IMR-90 (cell line): ENCODE measurements around the gene RASGRP3. TPM values are rescaled to one million over a fixed set of nuclear protein-coding genes. Genes with fewer than 3 reads are reported as not detected.

ENCODE experiments used
- ATAC-seq: fragments of 200-7000 bp; cut with Tn5 transposase; 2 replicates; pipeline ENCODE4 v1.9.1; 2020; ENCODE audit warnings: low read depth, mild to moderate bottlenecking, moderate library complexity
- BruUV-seq: library from RNA; stranded (reverse); fragments of 400-500 nt; replicated peaks from 2 replicates; lab custom pipeline; 2021; lab: Mats Ljungman, UMichigan
- CTCF ChIA-PET: fragments of 300-600 bp; formaldehyde crosslinking; extraction: SDS; loops from one replicate; lab custom pipeline; 2021; ENCODE audit warnings: antibody characterized with exemption; lab: Yijun Ruan, JAX
- POLR2A ChIA-PET: fragments of 300-600 bp; sonication (Branson Sonifier 250); formaldehyde crosslinking; loops from one replicate; lab custom pipeline; 2022; ENCODE audit warnings: antibody characterized with exemption; ENCODE audit not compliant: unreplicated experiment; lab: Charles Lee
- DNase-seq: peaks from one replicate; pipeline ENCODE4 v3.0.0; 2013
- H2AFZ ChIP-seq: replicated peaks from 2 replicates; pipeline ENCODE3; 2013; ENCODE audit warnings: low read length, mild to moderate bottlenecking; ENCODE audit not compliant: poor library complexity
- H2AK5ac ChIP-seq: 2 replicates; pipeline ENCODE4 v1.6.1; 2013; ENCODE audit warnings: low read depth, low read length, inconsistent platforms
- H2AK9ac ChIP-seq: replicated peaks from 2 replicates; pipeline ENCODE3; 2013; ENCODE audit warnings: mild to moderate bottlenecking, low read depth, low read length, moderate library complexity; ENCODE audit not compliant: poor library complexity
- H2BK120ac ChIP-seq: 2 replicates; pipeline ENCODE4 v1.6.1; 2013; ENCODE audit warnings: low read depth, low read length, inconsistent platforms
- H2BK15ac ChIP-seq: 3 replicates; pipeline ENCODE4 v1.6.1; 2013; ENCODE audit warnings: low read depth, low read length, inconsistent platforms
- H2BK20ac ChIP-seq: 2 replicates; pipeline ENCODE4 v1.6.1; 2013; ENCODE audit warnings: low read depth, mild to moderate bottlenecking, inconsistent platforms, low read length, moderate library complexity
- H2BK5ac ChIP-seq: 2 replicates; pipeline ENCODE4 v1.6.1; 2013; ENCODE audit warnings: mild to moderate bottlenecking, low read depth, low read length, inconsistent platforms; ENCODE audit not compliant: poor library complexity, severe bottlenecking
- H3K14ac ChIP-seq: replicated peaks from 2 replicates; pipeline ENCODE4 v1.6.1; 2013; ENCODE audit warnings: low read depth, low read length, inconsistent platforms
- H3K18ac ChIP-seq: 2 replicates; pipeline ENCODE4 v1.6.1; 2013; ENCODE audit warnings: low read depth, low read length, control low read depth
- H3K23ac ChIP-seq: 2 replicates; pipeline ENCODE4 v1.6.1; 2013; ENCODE audit warnings: low read depth, low read length, inconsistent platforms
- H3K27ac ChIP-seq: 2 replicates; pipeline ENCODE4 v1.5.1; 2013; ENCODE audit warnings: mild to moderate bottlenecking, control low read depth, low read length; ENCODE audit not compliant: insufficient read depth
- H3K27me3 ChIP-seq: 2 replicates; pipeline ENCODE4 v1.6.1; 2013; ENCODE audit warnings: low read length; ENCODE audit not compliant: control insufficient read depth, insufficient read depth
- H3K36me3 ChIP-seq: 2 replicates; pipeline ENCODE4 v1.6.1; 2013; ENCODE audit warnings: low read length, mixed read lengths; ENCODE audit not compliant: control insufficient read depth, insufficient read depth
- H3K4ac ChIP-seq: 2 replicates; pipeline ENCODE4 v1.6.1; 2013; ENCODE audit warnings: low read depth, low read length, inconsistent platforms
- H3K4me1 ChIP-seq: 2 replicates; pipeline ENCODE4 v1.6.1; 2013; ENCODE audit warnings: low read length, mixed read lengths; ENCODE audit not compliant: control insufficient read depth, insufficient read depth
- H3K4me2 ChIP-seq: 2 replicates; pipeline ENCODE4 v1.6.1; 2013; ENCODE audit warnings: low read depth, mild to moderate bottlenecking, control low read depth, low read length, moderate library complexity
- H3K4me3 ChIP-seq: 2 replicates; pipeline ENCODE4 v1.5.1; 2013; ENCODE audit warnings: low read depth, mild to moderate bottlenecking, control low read depth, low read length, moderate library complexity; ENCODE audit not compliant: insufficient read depth
- H3K56ac ChIP-seq: 2 replicates; pipeline ENCODE4 v1.6.1; 2013; ENCODE audit warnings: low read length, inconsistent platforms; ENCODE audit not compliant: insufficient read depth; ENCODE audit errors: extremely low read depth
- H3K79me1 ChIP-seq, 2 experiments: 2 replicates each; pipeline ENCODE4 v1.6.1; 2013; ENCODE audit warnings: low read length in 2 of 2, inconsistent platforms in 1 of 2, low read depth in 1 of 2
- H3K9ac ChIP-seq: 2 replicates; pipeline ENCODE4 v1.6.1; 2013; ENCODE audit warnings: low read depth, low read length, control low read depth
- H3K9me1 ChIP-seq: 2 replicates; pipeline ENCODE4 v1.6.1; 2013; ENCODE audit warnings: low read length, inconsistent platforms; ENCODE audit not compliant: insufficient read depth
- H3K9me3 ChIP-seq: 2 replicates; pipeline ENCODE4 v1.6.1; 2013; ENCODE audit warnings: low read length; ENCODE audit not compliant: control insufficient read depth, insufficient read depth
- H4K20me1 ChIP-seq: 2 replicates; pipeline ENCODE4 v1.6.1; 2013; ENCODE audit warnings: low read length, inconsistent platforms; ENCODE audit not compliant: insufficient read depth
- H4K5ac ChIP-seq: 2 replicates; pipeline ENCODE4 v1.6.1; 2013; ENCODE audit warnings: mild to moderate bottlenecking, low read depth, low read length, control low read depth
- H4K8ac ChIP-seq, 2 experiments: 2 replicates each; pipeline ENCODE4 v1.6.1; 2013; ENCODE audit warnings: low read depth in 2 of 2, low read length in 2 of 2, control low read depth in 1 of 2, inconsistent platforms in 1 of 2
- H4K91ac ChIP-seq: 2 replicates; pipeline ENCODE4 v1.6.1; 2013; ENCODE audit warnings: low read depth, low read length, inconsistent platforms; ENCODE audit not compliant: insufficient read depth
- BHLHE40 ChIP-seq: fragments of 150-350 bp; IDR thresholded peaks from 2 replicates; pipeline ENCODE4 v1.6.1; 2016; ENCODE audit warnings: mild to moderate bottlenecking, low read depth, low read length
- CEBPB ChIP-seq: IDR thresholded peaks from 2 replicates; pipeline ENCODE4 v1.6.1; 2012; ENCODE audit warnings: low read depth, low read length, improper control_type of control experiment
- CHD1 ChIP-seq: IDR thresholded peaks from 2 replicates; pipeline ENCODE4 v1.6.1; 2012; ENCODE audit warnings: low read depth, low read length, improper control_type of control experiment
- ELK1 ChIP-seq: fragments of 150-350 bp; IDR thresholded peaks from 2 replicates; pipeline ENCODE4 v1.6.1; 2016; ENCODE audit warnings: low read depth, mild to moderate bottlenecking, low read length, moderate library complexity, borderline replicate concordance
- FOS ChIP-seq: fragments of 150-350 bp; IDR thresholded peaks from 2 replicates; pipeline ENCODE4 v1.6.1; 2016; ENCODE audit warnings: low read depth, low read length
- MAZ ChIP-seq: IDR thresholded peaks from 2 replicates; pipeline ENCODE4 v1.6.1; 2012; ENCODE audit warnings: low read depth, mild to moderate bottlenecking, low read length, improper control_type of control experiment, moderate library complexity, borderline replicate concordance
- MXI1 ChIP-seq: IDR thresholded peaks from 2 replicates; pipeline ENCODE4 v1.6.1; 2012; ENCODE audit warnings: low read depth, mild to moderate bottlenecking, low read length, moderate library complexity, borderline replicate concordance
- NFE2L2 ChIP-seq: fragments of 150-350 bp; IDR thresholded peaks from 2 replicates; pipeline ENCODE4 v1.6.1; 2016; ENCODE audit warnings: low read depth, mild to moderate bottlenecking, low read length
- POLR2A ChIP-seq: IDR thresholded peaks from 2 replicates; pipeline ENCODE4 v1.6.1; 2012; ENCODE audit warnings: mild to moderate bottlenecking, low read depth, low read length
- RAD21 ChIP-seq: IDR thresholded peaks from 2 replicates; pipeline ENCODE4 v1.6.1; 2012; ENCODE audit warnings: low read length, improper control_type of control experiment
- RCOR1 ChIP-seq: IDR thresholded peaks from 2 replicates; pipeline ENCODE4 v1.6.1; 2012; ENCODE audit warnings: mild to moderate bottlenecking, low read length, improper control_type of control experiment; ENCODE audit not compliant: insufficient replicate concordance
- RFX5 ChIP-seq: IDR thresholded peaks from 2 replicates; pipeline ENCODE4 v1.8.0; 2012; ENCODE audit warnings: low read depth, mild to moderate bottlenecking, low read length, moderate library complexity
- SMC3 ChIP-seq: fragments of 150-350 bp; IDR thresholded peaks from 2 replicates; pipeline ENCODE4 v1.6.1; 2016; ENCODE audit warnings: low read depth, mild to moderate bottlenecking, antibody characterized with exemption, low read length, moderate library complexity
- WGBS, 2 experiments: methylation state at CpG; one replicate each; pipeline versions ENCODE4 v1.1.5 to v1.1.7; 2013; ENCODE audit warnings: missing lambda C conversion rate in 2 of 2; ENCODE audit not compliant: insufficient read length in 1 of 2; ENCODE audit errors: extremely low coverage in 2 of 2; 5-methylcytosine and 5-hydroxymethylcytosine counted together
- dilution Hi-C: fragments of 300-500 bp; cut with HindIII; formaldehyde crosslinking; loops from one replicate; pipeline ENCODE4 v1.14.3; 2018; ENCODE audit warnings: low sequenced_read_pairs; ENCODE audit not compliant: unreplicated experiment
- in situ Hi-C: fragments of 300-500 bp; cut with MboI; formaldehyde crosslinking; loops from 3 replicates; pipeline ENCODE4 v1.14.3; 2019; ENCODE audit warnings: low sequenced_read_pairs, inconsistent platforms, mixed read lengths
- intact Hi-C: fragments of 100-400 bp; cut with micrococcal nuclease; formaldehyde crosslinking; loops from 2 replicates; pipeline ENCODE4 v1.10.0; 2022
- polyA plus RNA-seq, 3 experiments: library from polyadenylated mRNA; depleted of rRNA; stranded (reverse); fragments of >200 nt; gene quantifications; 2 replicates each; pipeline ENCODE4 v1.2.3, GENCODE V29; 2012; ENCODE audit warnings: low replicate concordance in 1 of 3
- total RNA-seq: library from RNA; depleted of rRNA; stranded (reverse); fragments of >200 nt; gene quantifications from 2 replicates; pipeline ENCODE4 v1.2.3, GENCODE V29; 2012
- TF ChIP-seq, protein P1 (sequence below): conservative IDR thresholded peaks from 2 replicates; pipeline ENCODE4 v1.5.1; 2012; ENCODE audit warnings: mild to moderate bottlenecking, low read depth, low read length, improper control_type of control experiment

The RASGRP3 gene
- total and polyA plus RNA-seq, 2 of the 4 experiments (the other 2 are of a cell fraction) = 1.7 to 3.0 TPM

- Histone ChIP-seq H2BK15ac (peak overlapping the region; percentile 69), H3K79me1 (no peaks in the 10 kb centered on the region), H4K8ac (peak overlapping the region; percentile 6 to 15; a peak in 1 of 4 replicates), H3K56ac (no peak overlapping the region; the same call in 1 of the 2 replicates), H2AK9ac (peak overlapping the region; percentile 39), H4K20me1 (no peaks in the 10 kb centered on the region), H3K9ac (no peak overlapping the region), H3K4me1 (peaks cover 10% of the 10 kb centered on the region), H2AFZ (peak overlapping the region; percentile 35), H2BK20ac (peak overlapping the region; percentile 77; the same call in 1 of the 2 replicates), H4K91ac (peak overlapping the region; percentile 84), H3K36me3 (no peaks in the 10 kb centered on the region), H3K9me1 (no peaks in the 10 kb centered on the region), H4K5ac (no peak overlapping the region), H2BK5ac (peak overlapping the region; percentile 21), H3K27ac (no peak overlapping the region; the same call in 1 of the 2 replicates), H3K23ac (no peak overlapping the region), H2AK5ac (peak overlapping the region; percentile 28; the same call in 1 of the 2 replicates), H3K27me3 (no peaks in the 10 kb centered on the region), H2BK120ac (peak overlapping the region; percentile 75), H3K14ac (peak overlapping the region; percentile 46; the same call in 1 of the 2 replicates), H3K4me3 (no peak overlapping the region), H3K9me3 (no peaks in the 10 kb centered on the region), H3K4me2 (no peak overlapping the region; the same call in 1 of the 2 replicates), H3K4ac (peak overlapping the region; percentile 71), H3K18ac (peak overlapping the region; percentile 42; the same call in 1 of the 2 replicates)
- DNase-seq (no peak), ATAC-seq (peak; percentile 47; the same call in 1 of the 2 replicates)
- ChIA-PET CTCF (interaction anchor here (0.6 kb wide), 1 partner anchor 99 kb away, joined by 3 read pairs; no protein-coding TSS in a partner anchor), POLR2A (no interaction called here)
- dilution Hi-C loops = no loop called here
- intact Hi-C loops = no loop called here
- in situ Hi-C loops = no loop called here
- BruUV-seq = no TSS peak
- WGBS, 2 experiments = no CpG with 5 or more reads among the region's 8 CpGs
- TF ChIP-seq MAZ (no peak), NFE2L2 (no peak), POLR2A (no peak), SMC3 (no peak), FOS (no peak), BHLHE40 (no peak), RAD21 (no peak), MXI1 (no peak), RCOR1 (no peak), ELK1 (no peak), RFX5 (no peak), CHD1 (no peak), CEBPB (no peak)
- TF ChIP-seq, protein P1, sequence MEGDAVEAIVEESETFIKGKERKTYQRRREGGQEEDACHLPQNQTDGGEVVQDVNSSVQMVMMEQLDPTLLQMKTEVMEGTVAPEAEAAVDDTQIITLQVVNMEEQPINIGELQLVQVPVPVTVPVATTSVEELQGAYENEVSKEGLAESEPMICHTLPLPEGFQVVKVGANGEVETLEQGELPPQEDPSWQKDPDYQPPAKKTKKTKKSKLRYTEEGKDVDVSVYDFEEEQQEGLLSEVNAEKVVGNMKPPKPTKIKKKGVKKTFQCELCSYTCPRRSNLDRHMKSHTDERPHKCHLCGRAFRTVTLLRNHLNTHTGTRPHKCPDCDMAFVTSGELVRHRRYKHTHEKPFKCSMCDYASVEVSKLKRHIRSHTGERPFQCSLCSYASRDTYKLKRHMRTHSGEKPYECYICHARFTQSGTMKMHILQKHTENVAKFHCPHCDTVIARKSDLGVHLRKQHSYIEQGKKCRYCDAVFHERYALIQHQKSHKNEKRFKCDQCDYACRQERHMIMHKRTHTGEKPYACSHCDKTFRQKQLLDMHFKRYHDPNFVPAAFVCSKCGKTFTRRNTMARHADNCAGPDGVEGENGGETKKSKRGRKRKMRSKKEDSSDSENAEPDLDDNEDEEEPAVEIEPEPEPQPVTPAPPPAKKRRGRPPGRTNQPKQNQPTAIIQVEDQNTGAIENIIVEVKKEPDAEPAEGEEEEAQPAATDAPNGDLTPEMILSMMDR = no peak
These were observed 18.6 kb downstream of the RASGRP3 start for GRCh38 chr2:33494877-33495641.
